ENCODE results near the gene GALK2.
"Not testable (repeated sequence)": the region's sequence is repeated elsewhere in the genome, so short reads cannot be mapped to it uniquely, and the experiment has no call there.

GALK2 gene

DNA sequence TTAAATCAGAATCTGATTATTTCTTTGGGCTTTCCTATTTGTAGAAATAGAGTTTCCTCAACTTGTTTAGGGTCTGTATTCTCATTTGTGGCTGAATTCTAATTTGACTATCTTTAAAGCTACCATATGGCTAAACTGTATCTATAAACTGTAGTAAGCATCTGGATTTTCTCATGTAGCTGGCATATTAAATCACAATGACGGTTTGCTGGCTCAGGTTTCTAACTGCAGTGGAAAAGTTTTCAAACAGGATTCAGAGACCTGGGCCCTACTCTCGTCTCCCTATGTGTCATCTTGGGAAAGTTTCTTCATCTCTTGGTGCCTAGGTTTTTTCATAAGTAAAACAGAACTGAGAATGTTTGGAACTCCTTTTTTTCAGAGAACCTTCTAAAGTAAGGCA, 68.3 kb downstream of the GALK2 start:
- Histone ChIP-seq H3K9me3 (ENCODE audit: control insufficient read depth in 5 of 5, low read length in 5 of 5) (no peaks in the 10 kb centered on the region), H3K27me3 (ENCODE audit: control insufficient read depth in 5 of 5, insufficient read depth in 4 of 5, low read length in 5 of 5) (no peaks in the 10 kb centered on the region), H3K36me3 (ENCODE audit: control insufficient read depth in 5 of 5, insufficient read depth in 5 of 5, low read length in 5 of 5) (peaks cover 5 to 15% (median 7%) of the 10 kb centered on the region in 5 donors), H3K9ac (ENCODE audit: low read length in 5 of 5) (peak overlapping the region in 1 of 5 donors; percentile 39), H3K4me3 (ENCODE audit: low read depth in 1 of 5, low read length in 5 of 5) (no peak overlapping the region), H3K27ac (ENCODE audit: low read depth, low read length) (no peak overlapping the region), H3K4me1 (ENCODE audit: control insufficient read depth in 5 of 5, insufficient read depth in 5 of 5, low read length in 5 of 5) (peaks cover 0 to 12% (median 8%) of the 10 kb centered on the region in 5 donors)

DNA sequence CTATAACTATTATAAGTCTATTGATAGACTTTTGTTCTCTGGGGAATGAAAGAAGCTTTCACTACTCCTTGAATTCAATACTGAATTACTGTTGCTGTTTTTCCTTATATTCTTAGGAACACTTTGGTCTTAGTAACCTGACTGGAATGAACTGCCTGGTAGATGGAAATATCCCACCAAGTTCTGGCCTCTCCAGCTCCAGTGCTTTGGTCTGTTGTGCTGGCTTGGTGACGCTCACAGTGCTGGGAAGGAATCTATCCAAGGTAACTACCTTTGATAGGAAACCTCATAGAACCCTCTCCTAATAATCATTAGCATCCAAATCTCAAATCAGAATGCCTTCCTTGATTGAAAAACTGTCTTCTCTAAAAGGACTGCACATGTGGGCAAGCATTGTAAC, 69.1 kb downstream of the GALK2 start:
- H3K4me3 ChIP-seq (ENCODE audit: low read depth in 1 of 5, low read length in 5 of 5) = no peak overlapping the region
- peaks cover 0 to 12% (median 8%) of the 10 kb centered on the region in 5 donors for H3K4me1 ChIP-seq (ENCODE audit: control insufficient read depth in 5 of 5, insufficient read depth in 5 of 5, low read length in 5 of 5)
- no peak overlapping the region for H3K9ac ChIP-seq (ENCODE audit: low read length in 5 of 5)
- peaks cover 5 to 17% (median 7%) of the 10 kb centered on the region in 5 donors for H3K36me3 ChIP-seq (ENCODE audit: control insufficient read depth in 5 of 5, insufficient read depth in 5 of 5, low read length in 5 of 5)
- no peak overlapping the region for H3K27ac ChIP-seq (ENCODE audit: low read depth, low read length)
- no peaks in the 10 kb centered on the region for H3K9me3 ChIP-seq (ENCODE audit: control insufficient read depth in 5 of 5, low read length in 5 of 5)
- H3K27me3 ChIP-seq (ENCODE audit: control insufficient read depth in 5 of 5, insufficient read depth in 4 of 5, low read length in 5 of 5) = no peaks in the 10 kb centered on the region

DNA sequence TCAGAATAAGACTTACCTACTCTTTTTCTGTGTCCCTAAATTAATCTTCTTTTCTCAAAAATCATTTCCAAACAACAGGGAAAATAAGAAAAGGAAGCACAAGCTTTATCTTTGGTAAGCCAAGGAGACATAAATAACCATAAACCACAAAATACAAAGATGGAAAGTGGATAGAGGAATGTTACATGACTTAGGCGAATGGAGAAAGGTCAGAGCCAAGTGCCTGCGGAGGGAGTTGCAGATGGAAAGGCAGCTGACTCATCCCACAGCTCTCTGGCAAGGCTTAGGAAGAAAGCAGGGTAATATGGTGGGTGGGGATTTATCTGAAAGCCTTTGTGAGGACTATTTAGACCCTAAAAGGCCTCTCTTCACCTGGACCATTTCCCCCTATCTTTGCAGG, 72.8 kb downstream of the GALK2 start:
- H3K4me3 ChIP-seq (ENCODE audit: low read depth in 1 of 5, low read length in 5 of 5) = no peak overlapping the region

DNA sequence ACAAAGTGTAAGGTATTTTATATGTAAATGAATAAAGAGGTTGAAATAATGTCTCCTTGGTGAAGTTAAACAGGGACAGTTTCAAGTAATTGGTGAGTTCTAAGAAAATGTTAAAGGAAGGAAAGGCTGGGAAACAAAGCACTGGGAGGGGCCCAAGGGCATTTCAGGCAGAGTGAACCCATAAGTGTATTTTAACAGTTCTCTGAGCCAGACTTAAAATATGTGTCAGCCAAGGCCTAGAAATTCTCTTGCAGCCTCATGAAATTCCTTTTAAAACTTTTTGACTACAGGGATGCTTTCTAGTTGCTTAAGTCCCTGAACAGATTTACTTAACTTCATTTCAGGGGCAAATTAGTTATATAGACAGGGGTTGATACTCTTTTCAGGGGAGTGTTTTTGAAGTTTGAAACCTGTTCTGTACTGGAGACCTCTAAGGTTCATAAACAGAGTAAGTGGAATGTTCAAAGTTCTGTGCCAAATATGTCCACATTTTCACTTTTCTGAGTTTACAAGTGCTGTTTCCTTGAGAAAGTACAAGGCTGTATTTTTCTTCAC, 77.6 kb downstream of the GALK2 start:
- Histone ChIP-seq H3K27me3 (ENCODE audit: control insufficient read depth in 5 of 5, insufficient read depth in 4 of 5, low read length in 5 of 5) (no peaks in the 10 kb centered on the region), H3K36me3 (ENCODE audit: control insufficient read depth in 5 of 5, insufficient read depth in 5 of 5, low read length in 5 of 5) (peaks cover 3 to 12% (median 6%) of the 10 kb centered on the region in 5 donors), H3K27ac (ENCODE audit: low read depth, low read length) (no peak overlapping the region), H3K9ac (ENCODE audit: low read length in 5 of 5) (no peak overlapping the region), H3K4me3 (ENCODE audit: low read depth in 1 of 5, low read length in 5 of 5) (no peak overlapping the region), H3K9me3 (ENCODE audit: control insufficient read depth in 5 of 5, low read length in 5 of 5) (no peaks in the 10 kb centered on the region), H3K4me1 (ENCODE audit: control insufficient read depth in 5 of 5, insufficient read depth in 5 of 5, low read length in 5 of 5) (no peaks in the 10 kb centered on the region)

More for the DNA sequence above, 72.8 kb downstream of the GALK2 start:
- H3K27me3 ChIP-seq (ENCODE audit: control insufficient read depth in 5 of 5, insufficient read depth in 4 of 5, low read length in 5 of 5) = no peaks in the 10 kb centered on the region
- H3K4me1 ChIP-seq (ENCODE audit: control insufficient read depth in 5 of 5, insufficient read depth in 5 of 5, low read length in 5 of 5) = peaks cover 0 to 9% (median 2%) of the 10 kb centered on the region in 5 donors
- H3K9me3 ChIP-seq (ENCODE audit: control insufficient read depth in 5 of 5, low read length in 5 of 5) = no peaks in the 10 kb centered on the region
- H3K27ac ChIP-seq (ENCODE audit: low read depth, low read length) = no peak overlapping the region
- H3K36me3 ChIP-seq (ENCODE audit: control insufficient read depth in 5 of 5, insufficient read depth in 5 of 5, low read length in 5 of 5) = peaks cover 5 to 21% (median 10%) of the 10 kb centered on the region in 5 donors
- H3K9ac ChIP-seq (ENCODE audit: low read length in 5 of 5) = no peak overlapping the region

DNA sequence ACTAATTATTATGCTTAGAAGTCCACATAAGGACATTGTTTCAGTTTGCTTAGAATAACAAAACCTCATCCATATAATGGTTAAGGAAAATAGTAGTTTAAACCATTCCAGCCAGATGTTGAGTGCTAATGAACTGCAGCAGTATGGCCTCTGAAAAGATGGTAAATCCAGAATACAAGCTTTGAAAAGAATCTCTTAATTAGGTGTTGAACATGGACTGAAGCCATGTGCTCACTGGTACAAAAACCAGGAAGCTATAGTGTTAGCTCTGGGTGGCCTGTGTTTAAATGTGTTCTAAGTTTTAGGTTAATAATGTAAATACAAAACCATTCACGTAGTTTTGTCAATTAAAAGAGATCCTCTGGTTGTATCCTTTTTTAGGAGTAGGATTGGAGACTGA, 78.2 kb downstream of the GALK2 start:
- Histone ChIP-seq H3K27ac (ENCODE audit: low read depth, low read length) (no peak overlapping the region), H3K4me3 (ENCODE audit: low read depth in 1 of 5, low read length in 5 of 5) (no peak overlapping the region), H3K9ac (ENCODE audit: low read length in 5 of 5) (no peak overlapping the region), H3K27me3 (ENCODE audit: control insufficient read depth in 5 of 5, insufficient read depth in 4 of 5, low read length in 5 of 5) (no peaks in the 10 kb centered on the region), H3K9me3 (ENCODE audit: control insufficient read depth in 5 of 5, low read length in 5 of 5) (no peaks in the 10 kb centered on the region), H3K4me1 (ENCODE audit: control insufficient read depth in 5 of 5, insufficient read depth in 5 of 5, low read length in 5 of 5) (no peaks in the 10 kb centered on the region), H3K36me3 (ENCODE audit: control insufficient read depth in 5 of 5, insufficient read depth in 5 of 5, low read length in 5 of 5) (peaks cover 0 to 9% (median 3%) of the 10 kb centered on the region in 5 donors)

DNA sequence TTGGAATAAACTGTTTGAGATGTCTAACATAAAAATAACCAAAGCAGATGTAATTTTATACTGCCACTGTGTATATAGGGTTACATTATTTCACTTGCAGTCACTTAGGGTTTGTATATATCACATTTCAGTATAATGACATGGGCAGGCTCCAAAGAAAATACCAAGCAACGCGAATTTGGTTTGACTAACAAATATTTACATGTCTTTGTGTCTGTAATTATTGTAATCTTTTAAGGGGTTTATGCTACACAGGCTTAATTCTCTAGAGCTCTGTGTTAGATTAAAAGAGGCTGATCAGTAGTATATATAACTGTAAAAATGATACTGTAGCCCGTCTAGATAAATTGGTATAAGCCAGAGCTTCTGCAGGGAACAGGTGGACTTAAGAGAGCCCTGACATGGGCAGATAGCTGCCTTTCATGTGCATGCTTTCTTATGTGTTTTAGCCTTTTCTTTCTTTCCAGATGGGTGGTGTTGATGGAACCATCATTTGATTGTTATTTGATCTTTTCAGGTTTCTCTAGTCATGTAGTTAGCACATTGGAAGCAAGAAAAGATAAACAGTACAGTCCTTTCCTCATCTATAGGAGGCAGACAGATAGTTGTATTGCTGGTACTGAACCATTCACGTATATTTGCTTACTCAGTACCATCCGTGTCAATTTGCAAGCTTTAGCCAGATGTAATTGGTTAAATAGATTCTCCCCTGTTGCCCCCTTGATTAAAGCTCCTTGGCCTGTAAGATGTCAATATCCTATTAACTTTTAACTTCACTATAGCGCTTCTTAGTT, 86.1 kb downstream of the GALK2 start:
- no peak overlapping the region for H3K4me3 ChIP-seq (ENCODE audit: low read depth in 1 of 5, low read length in 5 of 5)

DNA sequence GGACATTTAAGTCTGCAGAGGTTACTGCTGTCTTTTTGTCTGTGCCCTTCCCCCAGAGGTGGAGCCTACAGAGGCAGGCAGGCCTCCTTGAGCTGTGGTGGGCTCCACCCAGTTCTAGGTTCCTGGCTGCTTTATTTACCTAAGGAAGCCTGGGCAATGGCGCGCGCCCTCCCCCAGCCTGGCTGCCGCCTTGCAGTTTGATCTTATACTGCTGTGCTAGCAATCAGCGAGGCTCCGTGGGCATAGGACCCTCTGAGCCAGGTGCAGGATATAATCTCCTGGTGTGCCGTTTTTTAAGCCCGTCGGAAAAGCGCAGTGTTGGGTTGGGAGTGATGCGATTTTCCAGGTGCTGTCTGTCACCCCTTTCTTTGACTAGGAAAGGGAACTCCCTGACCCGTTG, 95.1 kb downstream of the GALK2 start:
- not testable (repeated sequence) for H3K27ac ChIP-seq (ENCODE audit: low read depth, low read length); H3K27me3 ChIP-seq (ENCODE audit: control insufficient read depth in 5 of 5, insufficient read depth in 4 of 5, low read length in 5 of 5); H3K9ac ChIP-seq (ENCODE audit: low read length in 5 of 5); H3K4me1 ChIP-seq (ENCODE audit: control insufficient read depth in 5 of 5, insufficient read depth in 5 of 5, low read length in 5 of 5); H3K36me3 ChIP-seq (ENCODE audit: control insufficient read depth in 5 of 5, insufficient read depth in 5 of 5, low read length in 5 of 5); H3K4me3 ChIP-seq (ENCODE audit: low read depth in 1 of 5, low read length in 5 of 5); H3K9me3 ChIP-seq (ENCODE audit: control insufficient read depth in 5 of 5, low read length in 5 of 5)

More for the DNA sequence above, 86.1 kb downstream of the GALK2 start:
- Histone ChIP-seq H3K27ac (ENCODE audit: low read depth, low read length) (no peak overlapping the region), H3K9me3 (ENCODE audit: control insufficient read depth in 5 of 5, low read length in 5 of 5) (no peaks in the 10 kb centered on the region), H3K4me1 (ENCODE audit: control insufficient read depth in 5 of 5, insufficient read depth in 5 of 5, low read length in 5 of 5) (no peaks in the 10 kb centered on the region), H3K27me3 (ENCODE audit: control insufficient read depth in 5 of 5, insufficient read depth in 4 of 5, low read length in 5 of 5) (no peaks in the 10 kb centered on the region), H3K36me3 (ENCODE audit: control insufficient read depth in 5 of 5, insufficient read depth in 5 of 5, low read length in 5 of 5) (peaks cover 0 to 7% (median 0%) of the 10 kb centered on the region in 5 donors), H3K9ac (ENCODE audit: low read length in 5 of 5) (no peak overlapping the region)

DNA sequence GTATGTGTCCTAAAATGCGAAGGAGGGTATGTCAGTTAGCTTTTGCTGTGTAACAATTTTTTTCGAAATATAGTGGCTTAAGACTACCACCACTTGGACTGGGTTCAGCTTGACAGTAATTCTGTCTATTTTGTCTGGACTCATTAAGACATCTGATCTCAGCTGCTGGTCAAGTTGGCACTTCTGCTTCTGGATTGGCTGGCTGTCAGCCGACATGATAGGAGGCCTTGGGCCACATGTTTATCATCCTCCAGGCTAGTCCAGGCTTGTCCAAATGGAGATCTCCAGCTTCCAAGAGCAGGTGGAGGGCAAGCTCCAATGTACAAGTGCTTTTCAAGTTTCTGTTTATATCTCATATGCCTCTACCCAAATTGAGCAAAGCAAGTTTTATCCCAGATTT, 95.9 kb downstream of the GALK2 start:
- Histone ChIP-seq H3K4me1 (ENCODE audit: control insufficient read depth in 5 of 5, insufficient read depth in 5 of 5, low read length in 5 of 5) (peaks cover 0 to 3% (median 3%) of the 10 kb centered on the region in 5 donors), H3K27me3 (ENCODE audit: control insufficient read depth in 5 of 5, insufficient read depth in 4 of 5, low read length in 5 of 5) (no peaks in the 10 kb centered on the region), H3K27ac (ENCODE audit: low read depth, low read length) (no peak overlapping the region), H3K4me3 (ENCODE audit: low read depth in 1 of 5, low read length in 5 of 5) (no peak overlapping the region), H3K9ac (ENCODE audit: low read length in 5 of 5) (no peak overlapping the region), H3K9me3 (ENCODE audit: control insufficient read depth in 5 of 5, low read length in 5 of 5) (peaks cover 0 to 3% (median 0%) of the 10 kb centered on the region in 5 donors), H3K36me3 (ENCODE audit: control insufficient read depth in 5 of 5, insufficient read depth in 5 of 5, low read length in 5 of 5) (no peaks in the 10 kb centered on the region)

DNA sequence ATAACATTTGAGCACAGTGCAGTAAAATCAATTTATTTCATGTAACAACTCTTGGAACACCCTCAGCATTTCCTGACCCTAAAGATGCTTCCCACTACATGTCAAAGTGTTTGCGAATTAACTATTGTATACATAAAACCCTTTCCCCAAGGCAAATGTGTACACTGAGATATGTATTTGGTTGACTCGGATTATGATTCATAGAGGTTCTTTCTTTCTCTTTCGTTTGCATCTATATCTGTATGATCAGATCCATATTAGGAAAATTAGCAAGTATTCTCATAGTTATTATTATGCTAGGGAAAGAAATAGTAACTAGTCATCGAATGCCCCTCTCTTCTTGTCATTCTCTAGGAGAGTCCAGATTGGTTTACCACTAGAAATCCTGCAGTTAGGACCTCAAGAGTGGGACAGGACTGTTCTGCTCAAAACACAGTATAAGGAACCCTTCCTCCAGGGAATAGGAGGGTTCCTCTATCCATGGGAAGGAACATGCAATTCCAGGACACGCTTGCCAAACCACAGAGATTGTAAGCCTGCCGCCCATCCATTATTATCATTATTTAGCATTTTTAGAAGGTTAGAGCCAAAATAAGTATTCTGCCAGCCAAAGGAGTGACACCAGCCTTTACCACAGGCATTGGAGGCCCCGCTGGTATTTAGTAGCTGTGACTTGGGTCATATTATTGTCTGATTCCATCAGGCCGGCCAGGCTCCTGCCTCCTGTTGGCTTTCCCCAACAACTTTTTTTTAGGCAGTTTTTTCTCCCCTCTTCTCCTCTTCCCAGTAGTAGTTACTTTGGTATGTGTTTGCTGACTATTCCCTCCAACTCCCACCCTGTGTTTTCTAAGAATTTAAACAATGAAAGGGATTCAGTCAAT, 100.7 kb downstream of the GALK2 start:
- Histone ChIP-seq H3K9me3 (ENCODE audit: control insufficient read depth in 5 of 5, low read length in 5 of 5) (no peaks in the 10 kb centered on the region), H3K9ac (ENCODE audit: low read length in 5 of 5) (no peak overlapping the region), H3K27me3 (ENCODE audit: control insufficient read depth in 5 of 5, insufficient read depth in 4 of 5, low read length in 5 of 5) (no peaks in the 10 kb centered on the region), H3K4me1 (ENCODE audit: control insufficient read depth in 5 of 5, insufficient read depth in 5 of 5, low read length in 5 of 5) (peaks cover 0 to 14% (median 8%) of the 10 kb centered on the region in 5 donors), H3K36me3 (ENCODE audit: control insufficient read depth in 5 of 5, insufficient read depth in 5 of 5, low read length in 5 of 5) (peaks cover 2 to 6% (median 4%) of the 10 kb centered on the region in 5 donors), H3K27ac (ENCODE audit: low read depth, low read length) (peak overlapping the region; percentile 12), H3K4me3 (ENCODE audit: low read depth in 1 of 5, low read length in 5 of 5) (peak overlapping the region in 1 of 5 donors; percentile 25)

All from subcutaneous abdominal adipose tissue (tissue), 5 donors.